ENCODE results near the gene KLHDC7B. TPM values are rescaled to one million over a fixed set of nuclear protein-coding genes. Genes with fewer than 3 reads are reported as not detected.

Gene KLHDC7B
- total RNA-seq, 1 donor from 2014 or later: not detected

- DNase-seq (ENCODE audit: low read depth in 2 of 2): no peak
These were observed 40.7 kb downstream of the KLHDC7B start for GRCh38 chr22:50586416-50586815.

GRCh38 chr22:50587407-50587806 is 41.7 kb downstream of the KLHDC7B start:
- no peak for DNase-seq (ENCODE audit: low read depth in 2 of 2)

- no peak for DNase-seq (ENCODE audit: low read depth in 2 of 2)
These were observed 49.5 kb downstream of the KLHDC7B start for GRCh38 chr22:50595189-50595588.

- DNase-seq (ENCODE audit: low read depth in 2 of 2): no peak
These were observed 51.4 kb downstream of the KLHDC7B start for GRCh38 chr22:50597097-50597496.

GRCh38 chr22:50599816-50600455 is 54.2 kb downstream of the KLHDC7B start:
- peak; percentile 41 to 58 for DNase-seq (ENCODE audit: low read depth in 2 of 2)

GRCh38 chr22:50600538-50600937 is 54.8 kb downstream of the KLHDC7B start, which contains the start of gene MAPK8IP2:
Gene MAPK8IP2 (plus strand): TSS chr22:50600793. CDS start chr22:50600819, 26 bp downstream.
- DNase-seq (ENCODE audit: low read depth in 2 of 2): no peak

Other genes with a start within 250 kb of the KLHDC7B start
- 47.3 and 55.2 TPM in 2 replicates for gene PLXNB2, start 238.3 kb upstream of the KLHDC7B start, total RNA-seq
- gene DENND6B, start 218.9 kb upstream of the KLHDC7B start, total RNA-seq: 0.65 and 1.8 TPM in 2 replicates
- gene PPP6R2, start 202.6 kb upstream of the KLHDC7B start, total RNA-seq: 32.9 and 37.7 TPM in 2 replicates
- 19.8 and 35.3 TPM in 2 replicates for gene SBF1, start 70.9 kb upstream of the KLHDC7B start, total RNA-seq
- gene ADM2, start 64.4 kb upstream of the KLHDC7B start, total RNA-seq: 0.22 and 0.99 TPM in 2 replicates
- not detected in 2 replicates for gene MIOX, start 59.0 kb upstream of the KLHDC7B start, total RNA-seq
- 18.7 and 27.0 TPM in 2 replicates for gene LMF2, start 38.2 kb upstream of the KLHDC7B start, total RNA-seq
- gene NCAPH2, start 37.7 kb upstream of the KLHDC7B start, total RNA-seq: 14.5 and 17.0 TPM in 2 replicates
- gene SCO2, start 20.3 kb upstream of the KLHDC7B start, total RNA-seq: 1.3 and 2.4 TPM in 2 replicates
- 8.9 and 19.8 TPM in 2 replicates for gene TYMP, start 15.9 kb upstream of the KLHDC7B start, total RNA-seq
- gene SYCE3, start 17.0 kb downstream of the KLHDC7B start, total RNA-seq: not detected in 2 replicates
- gene CPT1B, start 32.5 kb downstream of the KLHDC7B start, total RNA-seq: 1.5 and 5.2 TPM in 2 replicates
- 20.5 and 25.4 TPM in 2 replicates for gene CHKB, start 37.0 kb downstream of the KLHDC7B start, total RNA-seq
- 0.20 and 0.22 TPM in 2 replicates for gene MAPK8IP2, start 54.9 kb downstream of the KLHDC7B start, total RNA-seq
- gene ARSA, start 82.3 kb downstream of the KLHDC7B start, total RNA-seq: 8.7 and 11.3 TPM in 2 replicates
- 7.6 and 11.5 TPM in 2 replicates for gene SHANK3, start 126.9 kb downstream of the KLHDC7B start, total RNA-seq
- under 0.01 and 0.20 TPM in 2 replicates for gene ACR, start 192.3 kb downstream of the KLHDC7B start, total RNA-seq
- gene RABL2B, start 237.7 kb downstream of the KLHDC7B start, total RNA-seq: 2.0 and 6.2 TPM in 2 replicates

Data from lung microvascular endothelial cell (primary cell).